Testis (tissue), 3 donors: ENCODE data around the gene KANK3. TPM values are rescaled to one million over a fixed set of nuclear protein-coding genes. Genes with fewer than 3 reads are reported as not detected.
"Not testable (repeated sequence)": the region's sequence is repeated elsewhere in the genome, so short reads cannot be mapped to it uniquely, and the experiment has no call there.

ENCODE experiments used
- DNase-seq: peaks from one replicate; pipeline ENCODE4 v3.0.0-alpha.2; 2019
- H3K27ac ChIP-seq, 2 donors: fragments of 200-600 bp; sonication (generic); one replicate each; pipeline ENCODE4 v1.5.1; 2019
- H3K27me3 ChIP-seq: fragments of 200-600 bp; sonication (generic); one replicate; pipeline ENCODE4 v1.5.1; 2019
- H3K36me3 ChIP-seq: fragments of 200-600 bp; sonication (generic); one replicate; pipeline ENCODE4 v1.5.1; 2017; ENCODE audit warnings: low read depth; ENCODE audit errors: missing control alignments
- H3K4me1 ChIP-seq: fragments of 200-600 bp; sonication (generic); one replicate; pipeline ENCODE4 v1.5.1; 2019
- H3K4me3 ChIP-seq, 2 donors: fragments of 200-600 bp; sonication (generic); one replicate each; pipeline ENCODE4 v1.5.1; 2017 to 2019
- H3K9me3 ChIP-seq: fragments of 200-600 bp; sonication (generic); one replicate; pipeline ENCODE4 v1.5.1; 2017
- CTCF ChIP-seq, 3 experiments: fragments of 450-650 bp in 2 of 3; fragments of 200-600 bp in 1 of 3; sonication (generic) in 1 of 3; IDR thresholded peaks; one replicate each; pipeline ENCODE4 v1.5.1; 2016 to 2019; ENCODE audit warnings: antibody characterized with exemption in 3 of 3, mild to moderate bottlenecking in 2 of 3, moderate library complexity in 1 of 3
- POLR2A ChIP-seq: fragments of 450-650 bp; IDR thresholded peaks from one replicate; pipeline ENCODE4 v1.6.1; 2017; ENCODE audit warnings: antibody characterized with exemption, mild to moderate bottlenecking, moderate library complexity
- WGBS, 2 donors: methylation state at CpG; one replicate each; pipeline ENCODE4 v1.1.5; 2018; 5-methylcytosine and 5-hydroxymethylcytosine counted together
- intact Hi-C: fragments of 100-400 bp; cut with DNase I; formaldehyde crosslinking; loops from one replicate; pipeline ENCODE4 v1.15.1; 2023; ENCODE audit warnings: low total_unique reads
- polyA plus RNA-seq: library from polyadenylated mRNA; stranded (reverse); fragments of 350-450 nt; fragmentation: Illumina TruSeq; extraction: RNeasy Lipid Tissue Mini Kit (QIAGEN cat#74804); gene quantifications from one replicate; pipeline ENCODE4 v1.2.3, GENCODE V29; 2014; ENCODE audit warnings: low read depth, low replicate concordance; ENCODE audit not compliant: insufficient read depth
- total RNA-seq, 2 donors: library from RNA; depleted of rRNA; stranded (reverse); fragments of >200 nt; gene quantifications; one replicate each; pipeline ENCODE4 v1.2.3, GENCODE V29; 2016

The KANK3 gene
- total and polyA plus RNA-seq, 3 donors from 2014 or later, result 4.1 to 13.2 (median 7.1) TPM

- H3K4me1 ChIP-seq, result no peaks in the 10 kb centered on the region
- WGBS, 2 donors, result 28% methylated on average over 9 to 11 of the region's 11 CpGs
- TF ChIP-seq CTCF (IDR thresholded peaks at IDR 0.05) (no peak), POLR2A (no peak)
- no peak for DNase-seq
- H3K4me3 ChIP-seq, result peak overlapping the region in 1 of 2 donors; percentile 50
- H3K36me3 ChIP-seq, result no peaks in the 10 kb centered on the region
- H3K27me3 ChIP-seq, result no peaks in the 10 kb centered on the region
- no peaks in the 10 kb centered on the region for H3K9me3 ChIP-seq
- intact Hi-C loops, result no loop called here
- H3K27ac ChIP-seq, result no peak overlapping the region
Measured at GRCh38 chr19:8343483-8343844, 402 bp upstream of the KANK3 start.

- intact Hi-C loops, result no loop called here
- H3K27me3 ChIP-seq, result no peaks in the 10 kb centered on the region
- H3K27ac ChIP-seq, result no peak overlapping the region
- 42 to 60% methylated on average over 1 to 14 of the region's 14 CpGs for WGBS, 2 donors
- TF ChIP-seq POLR2A (no peak), CTCF (IDR thresholded peaks at IDR 0.05) (no peak)
- no peaks in the 10 kb centered on the region for H3K36me3 ChIP-seq
- H3K4me3 ChIP-seq, result peak overlapping the region; percentile 49 to 50
- no peaks in the 10 kb centered on the region for H3K4me1 ChIP-seq
- H3K9me3 ChIP-seq, result no peaks in the 10 kb centered on the region
- no peak for DNase-seq
Measured at GRCh38 chr19:8342316-8342683, 762 bp downstream of the KANK3 start.

GRCh38 chr19:8341504-8341903 lies 1.6 kb downstream of the KANK3 start:
- 93 to 100% methylated on average over 4 of the region's 4 CpGs for WGBS, 2 donors
- H3K27ac ChIP-seq, H3K4me3 ChIP-seq, DNase-seq, H3K27me3 ChIP-seq, H3K36me3 ChIP-seq, H3K4me1 ChIP-seq, intact Hi-C loops, H3K9me3 ChIP-seq: not testable (repeated sequence)

- TF ChIP-seq POLR2A, result no peak
- no peak for TF ChIP-seq CTCF (IDR thresholded peaks at IDR 0.05)
- intact Hi-C loops, result no loop called here
- H3K27ac ChIP-seq, result no peak overlapping the region
- H3K9me3 ChIP-seq, result no peaks in the 10 kb centered on the region
- peak; percentile 41 for DNase-seq
- H3K4me3 ChIP-seq, result no peak overlapping the region
- WGBS, 2 donors, result 30 to 43% methylated on average over 13 to 15 of the region's 15 CpGs
- H3K4me1 ChIP-seq, result no peaks in the 10 kb centered on the region
- H3K36me3 ChIP-seq, result no peaks in the 10 kb centered on the region
- no peaks in the 10 kb centered on the region for H3K27me3 ChIP-seq
Measured at GRCh38 chr19:8340341-8341096, 2.5 kb downstream of the KANK3 start.

- no peak for DNase-seq
- H3K4me3 ChIP-seq, result no peak overlapping the region
- intact Hi-C loops, result no loop called here
- WGBS, 2 donors, result 62 to 69% methylated on average over 6 of the region's 6 CpGs
- H3K4me1 ChIP-seq, result peaks cover under 1% of the 10 kb centered on the region
- no peak overlapping the region for H3K27ac ChIP-seq
- no peaks in the 10 kb centered on the region for H3K36me3 ChIP-seq
- TF ChIP-seq CTCF (IDR thresholded peaks at IDR 0.05) (no peak), POLR2A (no peak)
- no peaks in the 10 kb centered on the region for H3K27me3 ChIP-seq
- no peaks in the 10 kb centered on the region for H3K9me3 ChIP-seq
Measured at GRCh38 chr19:8338835-8339234, 4.2 kb downstream of the KANK3 start.
